Smooth muscle cell (in vitro differentiated cells): ENCODE data around the gene TTC38. TPM values are rescaled to one million over a fixed set of nuclear protein-coding genes. Genes with fewer than 3 reads are reported as not detected.

Source experiments
- DNase-seq: peaks from one replicate; lab custom pipeline; 2025; ENCODE audit not compliant: unreplicated experiment; lab: John Stamatoyannopoulos, UW
- H2AFZ ChIP-seq: fragments of 200-600 bp; sonication (generic); 2 replicates; pipeline ENCODE4 v1.6.0; 2016; ENCODE audit warnings: antibody characterized with exemption, low read depth, mild to moderate bottlenecking
- H3F3A ChIP-seq: fragments of 200-600 bp; sonication (generic); 2 replicates; pipeline ENCODE4 v1.6.0; 2017; ENCODE audit warnings: antibody characterized with exemption, low read depth
- H3K27ac ChIP-seq: fragments of 200-600 bp; sonication (generic); 2 replicates; pipeline ENCODE4 v1.5.1; 2016; ENCODE audit warnings: low read depth, mild to moderate bottlenecking
- H3K27me3 ChIP-seq: fragments of 200-600 bp; sonication (generic); 2 replicates; pipeline ENCODE4 v1.6.1; 2016; ENCODE audit warnings: low read depth, mild to moderate bottlenecking
- H3K36me3 ChIP-seq: fragments of 200-600 bp; sonication (generic); 2 replicates; pipeline ENCODE4 v1.5.1; 2016; ENCODE audit warnings: low read depth
- H3K4me1 ChIP-seq: fragments of 200-600 bp; sonication (generic); 2 replicates; pipeline ENCODE4 v1.5.1; 2016; ENCODE audit warnings: low read depth
- H3K4me2 ChIP-seq: fragments of 200-600 bp; sonication (generic); 2 replicates; pipeline ENCODE4 v1.6.0; 2016; ENCODE audit warnings: mild to moderate bottlenecking
- H3K4me3 ChIP-seq: fragments of 200-600 bp; sonication (generic); 2 replicates; pipeline ENCODE4 v1.5.1; 2016; ENCODE audit warnings: mild to moderate bottlenecking
- H3K79me2 ChIP-seq: fragments of 200-600 bp; sonication (generic); 2 replicates; pipeline ENCODE4 v1.6.0; 2016; ENCODE audit warnings: low read depth, mild to moderate bottlenecking
- H3K9ac ChIP-seq: fragments of 200-600 bp; sonication (generic); 2 replicates; pipeline ENCODE4 v1.6.0; 2016; ENCODE audit warnings: low read depth
- H3K9me3 ChIP-seq: fragments of 200-600 bp; sonication (generic); replicated peaks from 2 replicates; pipeline ENCODE4 v1.5.1; 2016; ENCODE audit warnings: low read depth
- H4K20me1 ChIP-seq: fragments of 200-600 bp; sonication (generic); 2 replicates; pipeline ENCODE4 v1.6.0; 2016; ENCODE audit warnings: low read depth
- WGBS: methylation state at CpG from one replicate; pipeline ENCODE4 v1.1.7; 2016; ENCODE audit warnings: low lambda C conversion rate; 5-methylcytosine and 5-hydroxymethylcytosine counted together
- polyA plus RNA-seq: library from polyadenylated mRNA; unstranded; fragments of >200 nt; fragmentation: Nextera tagmentation; extraction: Ambion mirVana; gene quantifications from 2 replicates; pipeline ENCODE4 v1.2.1, GENCODE V29; 2016
- total RNA-seq: library from RNA; depleted of rRNA; stranded (reverse); fragments of >200 nt; gene quantifications from 2 replicates; pipeline ENCODE4 v1.2.3, GENCODE V29; 2014
- TF ChIP-seq, protein P1 (sequence below): fragments of 200-600 bp; sonication (generic); IDR thresholded peaks from 2 replicates; pipeline ENCODE4 v1.5.1; 2017; ENCODE audit warnings: borderline replicate concordance, mild to moderate bottlenecking, antibody characterized with exemption; ENCODE audit not compliant: insufficient read depth, poor library complexity, severe bottlenecking

Gene TTC38
- total and polyA plus RNA-seq, 2 experiments from 2014 or later = 19.6 to 24.4 TPM

- 98% methylated on average over 23 of the region's 23 CpGs for WGBS
- H3K4me3 ChIP-seq = no peak overlapping the region
- no peak overlapping the region for H3K27ac ChIP-seq
- no peaks in the 10 kb centered on the region for H3K79me2 ChIP-seq
- DNase-seq = no peak
- no peak overlapping the region for H3K9ac ChIP-seq
- no peaks in the 10 kb centered on the region for H3F3A ChIP-seq
- H4K20me1 ChIP-seq = no peaks in the 10 kb centered on the region
- no peaks in the 10 kb centered on the region for H3K9me3 ChIP-seq
- TF ChIP-seq, protein P1, sequence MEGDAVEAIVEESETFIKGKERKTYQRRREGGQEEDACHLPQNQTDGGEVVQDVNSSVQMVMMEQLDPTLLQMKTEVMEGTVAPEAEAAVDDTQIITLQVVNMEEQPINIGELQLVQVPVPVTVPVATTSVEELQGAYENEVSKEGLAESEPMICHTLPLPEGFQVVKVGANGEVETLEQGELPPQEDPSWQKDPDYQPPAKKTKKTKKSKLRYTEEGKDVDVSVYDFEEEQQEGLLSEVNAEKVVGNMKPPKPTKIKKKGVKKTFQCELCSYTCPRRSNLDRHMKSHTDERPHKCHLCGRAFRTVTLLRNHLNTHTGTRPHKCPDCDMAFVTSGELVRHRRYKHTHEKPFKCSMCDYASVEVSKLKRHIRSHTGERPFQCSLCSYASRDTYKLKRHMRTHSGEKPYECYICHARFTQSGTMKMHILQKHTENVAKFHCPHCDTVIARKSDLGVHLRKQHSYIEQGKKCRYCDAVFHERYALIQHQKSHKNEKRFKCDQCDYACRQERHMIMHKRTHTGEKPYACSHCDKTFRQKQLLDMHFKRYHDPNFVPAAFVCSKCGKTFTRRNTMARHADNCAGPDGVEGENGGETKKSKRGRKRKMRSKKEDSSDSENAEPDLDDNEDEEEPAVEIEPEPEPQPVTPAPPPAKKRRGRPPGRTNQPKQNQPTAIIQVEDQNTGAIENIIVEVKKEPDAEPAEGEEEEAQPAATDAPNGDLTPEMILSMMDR = no peak
- no peaks in the 10 kb centered on the region for H3K4me1 ChIP-seq
- no peak overlapping the region for H2AFZ ChIP-seq
- H3K4me2 ChIP-seq = no peak overlapping the region
- H3K36me3 ChIP-seq = no peaks in the 10 kb centered on the region
- no peaks in the 10 kb centered on the region for H3K27me3 ChIP-seq
These were observed 58.4 kb downstream of the TTC38 start for GRCh38 chr22:46326066-46326680.

DNA sequence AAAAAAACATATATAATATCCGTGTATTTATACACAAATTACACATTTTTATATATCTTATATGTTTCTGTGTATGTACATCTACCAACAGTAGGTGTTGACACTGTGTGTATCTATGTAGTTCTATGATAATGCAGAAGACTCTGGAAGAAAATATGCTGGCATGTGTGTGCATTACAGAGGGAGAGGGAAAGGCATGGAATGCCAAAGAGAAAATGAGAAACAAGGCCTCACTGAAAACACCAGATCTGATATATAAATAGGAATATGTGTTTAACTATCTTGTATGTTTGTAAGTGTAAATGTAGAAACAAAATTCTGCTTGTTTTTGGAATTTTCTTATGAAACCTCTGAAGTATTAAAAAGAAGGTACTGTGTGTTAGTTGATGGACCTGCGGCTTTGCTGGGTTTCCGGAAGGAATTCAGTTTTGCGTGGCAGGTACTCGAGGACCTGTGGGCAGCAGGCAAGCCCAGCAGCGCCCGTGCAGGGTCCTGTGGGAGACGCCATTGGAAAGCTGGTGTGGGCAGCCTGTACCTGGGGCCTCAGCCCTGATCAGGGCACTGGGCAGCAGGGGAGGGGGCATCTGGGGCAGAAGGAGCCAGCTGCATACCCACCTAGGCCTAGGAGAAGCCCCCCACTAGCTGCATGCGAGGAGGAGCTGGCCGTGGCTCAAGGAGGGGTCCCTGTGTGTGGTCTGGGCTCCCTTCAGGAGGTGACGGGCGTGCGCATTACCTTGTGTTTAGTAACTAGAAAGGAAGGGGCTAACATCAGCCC lies 60.1 kb downstream of the TTC38 start:
- H3K9me3 ChIP-seq = no peaks in the 10 kb centered on the region
- WGBS = 98% methylated on average over 13 of the region's 13 CpGs
- no peak for DNase-seq

DNA sequence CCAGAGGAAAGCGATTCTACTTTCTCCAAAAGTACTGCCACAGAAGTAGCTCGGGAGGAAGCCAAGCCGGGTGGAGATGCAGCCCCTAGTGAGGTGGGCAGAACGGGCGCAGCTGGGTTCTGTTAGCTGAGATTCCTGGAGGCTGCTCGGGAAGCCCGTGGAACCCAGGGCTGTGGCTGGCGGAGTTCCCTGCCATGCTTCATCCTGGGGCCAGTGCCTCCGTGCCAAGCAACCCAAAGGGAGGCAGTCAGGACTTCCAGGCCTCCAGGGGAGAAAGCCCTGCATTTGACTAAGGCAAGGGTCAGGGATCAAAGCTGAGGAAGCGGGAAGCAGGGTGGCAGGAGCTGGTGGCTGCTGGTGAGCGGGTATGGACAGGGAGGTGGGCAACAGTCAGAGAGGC lies 61.0 kb downstream of the TTC38 start:
- TF ChIP-seq, protein P1 = no peak
- no peaks in the 10 kb centered on the region for H4K20me1 ChIP-seq

More for the DNA sequence above, 60.1 kb downstream of the TTC38 start:
- H3K36me3 ChIP-seq = no peaks in the 10 kb centered on the region
- TF ChIP-seq, protein P1 = no peak
- no peaks in the 10 kb centered on the region for H3K4me1 ChIP-seq
- H3K27me3 ChIP-seq = no peaks in the 10 kb centered on the region
- no peak overlapping the region for H3K27ac ChIP-seq
- H3K9ac ChIP-seq = no peak overlapping the region
- H2AFZ ChIP-seq = no peak overlapping the region
- H3F3A ChIP-seq = no peaks in the 10 kb centered on the region
- H3K4me2 ChIP-seq = no peak overlapping the region
- no peaks in the 10 kb centered on the region for H4K20me1 ChIP-seq
- no peaks in the 10 kb centered on the region for H3K79me2 ChIP-seq
- H3K4me3 ChIP-seq = no peak overlapping the region

More for the DNA sequence above, 61.0 kb downstream of the TTC38 start:
- Histone ChIP-seq H3K4me3 (no peak overlapping the region), H3K9ac (no peak overlapping the region), H3K27ac (no peak overlapping the region), H3K9me3 (no peaks in the 10 kb centered on the region), H2AFZ (no peak overlapping the region), H3K4me2 (no peak overlapping the region), H3F3A (no peaks in the 10 kb centered on the region), H3K4me1 (no peaks in the 10 kb centered on the region), H3K79me2 (no peaks in the 10 kb centered on the region), H3K36me3 (no peaks in the 10 kb centered on the region), H3K27me3 (no peaks in the 10 kb centered on the region)
- WGBS = 96% methylated on average over 11 of the region's 11 CpGs
- DNase-seq = no peak
